HepG2 (cell line): Measurements from ENCODE around the gene C1orf159. TPM values are rescaled to one million over a fixed set of nuclear protein-coding genes. Genes with fewer than 3 reads are reported as not detected.

Source experiments
- ATAC-seq: fragments of 200-7000 bp; cut with Tn5 transposase; 3 replicates; pipeline ENCODE4 v1.9.1; 2020; ENCODE audit warnings: mild to moderate bottlenecking, moderate library complexity
- BruUV-seq: library from RNA; stranded (reverse); fragments of 400-500 nt; replicated peaks from 2 replicates; lab custom pipeline; 2021; lab: Mats Ljungman, UMichigan
- CTCF ChIA-PET: fragments of 300-600 bp; formaldehyde crosslinking; extraction: SDS; loops from one replicate; lab custom pipeline; 2021; ENCODE audit warnings: low total read pairs, inconsistent platforms, low intra/inter-chr PET ratio; lab: Yijun Ruan, JAX
- POLR2A ChIA-PET: fragments of 350-600 bp; sonication (Branson Sonifier 250); formaldehyde crosslinking; loops from one replicate; lab custom pipeline; 2020; ENCODE audit warnings: antibody characterized with exemption, inconsistent platforms; lab: Yijun Ruan, JAX
- DNase-seq: peaks from one replicate; pipeline ENCODE4 v3.0.0-alpha.2; 2015; ENCODE audit warnings: low spot score
- FAIRE-seq: peaks from 3 replicates; lab custom pipeline; 2011; peaks lifted over from hg19 to GRCh38; lab: Jason Lieb, UNC
- H2AFZ ChIP-seq: one replicate; pipeline ENCODE4 v1.6.1; 2011; ENCODE audit warnings: low read length, inconsistent platforms
- H3K27ac ChIP-seq: fragments of 300-600 bp; 3 replicates; pipeline ENCODE4 v1.8.0; 2011; ENCODE audit warnings: mixed run types, mild to moderate bottlenecking, mixed read lengths, low read length, inconsistent platforms; ENCODE audit not compliant: insufficient read depth; ENCODE audit errors: extremely low read length
- H3K27me3 ChIP-seq, 2 experiments: fragments of 200-600 bp in 1 of 2; 2 replicates in 1 of 2; 3 replicates in 1 of 2; pipeline versions ENCODE4 v1.6.0 to v1.8.0; 2011; ENCODE audit warnings: low read length in 2 of 2, mild to moderate bottlenecking in 2 of 2, moderate library complexity in 2 of 2, inconsistent platforms in 1 of 2; ENCODE audit not compliant: insufficient read depth in 2 of 2, control insufficient read depth in 1 of 2
- H3K36me3 ChIP-seq, 2 experiments: fragments of 200-600 bp in 1 of 2; replicated peaks in 1 of 2; 2 replicates in 1 of 2; 3 replicates in 1 of 2; pipeline versions ENCODE4 v1.5.1 to v1.8.0; 2011; ENCODE audit warnings: low read length in 2 of 2, inconsistent platforms in 1 of 2; ENCODE audit not compliant: insufficient read depth in 2 of 2, control insufficient read depth in 1 of 2
- H3K4me1 ChIP-seq: 2 replicates; pipeline ENCODE4 v1.5.1; 2012; ENCODE audit warnings: low read length, inconsistent platforms; ENCODE audit not compliant: insufficient read depth
- H3K4me2 ChIP-seq: 2 replicates; pipeline ENCODE4 v1.6.0; 2011; ENCODE audit warnings: low read depth, low read length, inconsistent platforms
- H3K4me3 ChIP-seq, 3 experiments: fragments of 200-600 bp in 1 of 3; sonication (generic), shearing (Covaris generic) in 1 of 3; replicated peaks in 1 of 3; 2 replicates each; pipeline ENCODE4 v1.5.1; 2011 to 2016; ENCODE audit warnings: low read length in 3 of 3, inconsistent platforms in 2 of 3, low read depth in 2 of 3, mild to moderate bottlenecking in 2 of 3, control low read depth in 1 of 3, mixed read lengths in 1 of 3; ENCODE audit not compliant: insufficient read depth in 1 of 3
- H3K79me2 ChIP-seq: one replicate; pipeline ENCODE4 v1.6.1; 2011; ENCODE audit warnings: low read length, inconsistent platforms; ENCODE audit not compliant: insufficient read depth
- H3K9ac ChIP-seq: 2 replicates; pipeline ENCODE4 v1.6.0; 2011; ENCODE audit warnings: mild to moderate bottlenecking, low read depth, low read length, inconsistent platforms; ENCODE audit not compliant: insufficient read depth
- H3K9me3 ChIP-seq: 2 replicates; pipeline ENCODE4 v1.5.1; 2012; ENCODE audit warnings: mild to moderate bottlenecking, low read length
- H4K20me1 ChIP-seq: 2 replicates; pipeline ENCODE4 v1.6.0; 2011; ENCODE audit warnings: inconsistent platforms, mild to moderate bottlenecking, low read length, moderate library complexity; ENCODE audit not compliant: insufficient read depth
- CBX2 ChIP-seq, 2 experiments: fragments of 200-600 bp in 1 of 2; sonication (generic); formaldehyde crosslinking in 1 of 2; IDR thresholded peaks; 2 replicates each; pipeline versions ENCODE4 v1.7.0 to v1.8.1; 2018 to 2022; ENCODE audit warnings: low read depth in 2 of 2, low read length in 1 of 2, mild to moderate bottlenecking in 1 of 2, missing genetic modification reagents in 1 of 2
- EP300 ChIP-seq, 3 experiments: sonication (generic) in 1 of 3; formaldehyde crosslinking in 1 of 3; IDR thresholded peaks; 2 replicates each; pipeline versions ENCODE4 v1.5.1 to v1.6.1; 2011 to 2020; ENCODE audit warnings: low read depth in 2 of 3, low read length in 2 of 3, borderline replicate concordance in 1 of 3, improper control_type of control experiment in 1 of 3, mild to moderate bottlenecking in 1 of 3, missing genetic modification reagents in 1 of 3, moderate library complexity in 1 of 3
- FOXK2 ChIP-seq: fragments of 450-650 bp; IDR thresholded peaks from 2 replicates; pipeline ENCODE4 v1.6.1; 2016
- TEAD3 ChIP-seq: optimal IDR thresholded peaks from 2 replicates; pipeline ENCODE3; 2016; ENCODE audit warnings: borderline replicate concordance
- ZNF816 ChIP-seq: sonication (generic); formaldehyde crosslinking; IDR thresholded peaks from 2 replicates; pipeline ENCODE4 v1.8.0; 2022; ENCODE audit warnings: missing genetic modification reagents, mild to moderate bottlenecking, borderline replicate concordance
- WGBS: methylation state at CpG from one replicate; pipeline ENCODE4 v1.1.6; 2017; ENCODE audit warnings: low lambda C conversion rate; 5-methylcytosine and 5-hydroxymethylcytosine counted together
- in situ Hi-C: cut with HindIII; loops from 2 replicates; pipeline ENCODE4 v1.10.0; 2017; ENCODE audit warnings: low pct_unique_long_range_greater_than_20kb; ENCODE audit not compliant: extremely low pct_ligation_motif_present
- intact Hi-C: fragments of 100-400 bp; cut with micrococcal nuclease; formaldehyde crosslinking; loops from one replicate; pipeline ENCODE4 v1.10.0; 2022; ENCODE audit not compliant: unreplicated experiment
- polyA plus RNA-seq, 8 experiments: library from polyadenylated mRNA; depleted of rRNA in 3 of 8; stranded (reverse) in 7 of 8; unstranded in 1 of 8; fragments of >200 nt; fragmentation: Illumina TruSeq in 4 of 8; extraction: Trizol in 4 of 8; gene quantifications; 2 replicates each; pipeline versions ENCODE4 v1.2.1 to v1.2.3, GENCODE V29; 2011 to 2016; ENCODE audit warnings: low read depth in 4 of 8, missing spikeins in 1 of 8, mixed read lengths in 1 of 8; ENCODE audit not compliant: insufficient read depth in 1 of 8
- total RNA-seq, 5 experiments: library from RNA; depleted of rRNA; stranded (reverse); fragments of >200 nt; fragmentation: Illumina TruSeq; extraction: Trizol; gene quantifications; 2 replicates each; pipeline ENCODE4 v1.2.3, GENCODE V29; 2016; ENCODE audit warnings: low read depth in 1 of 5
- TF ChIP-seq, protein P1 (sequence below): sonication (generic); formaldehyde crosslinking; IDR thresholded peaks from 2 replicates; pipeline ENCODE4 v1.4.0; 2020; ENCODE audit warnings: missing genetic modification reagents

The C1orf159 gene
- total and polyA plus RNA-seq, 2 of the 13 experiments (the other 11 are each of a cell fraction or from before 2014, with no cell fraction given): 3.8 to 6.7 TPM

DNA sequence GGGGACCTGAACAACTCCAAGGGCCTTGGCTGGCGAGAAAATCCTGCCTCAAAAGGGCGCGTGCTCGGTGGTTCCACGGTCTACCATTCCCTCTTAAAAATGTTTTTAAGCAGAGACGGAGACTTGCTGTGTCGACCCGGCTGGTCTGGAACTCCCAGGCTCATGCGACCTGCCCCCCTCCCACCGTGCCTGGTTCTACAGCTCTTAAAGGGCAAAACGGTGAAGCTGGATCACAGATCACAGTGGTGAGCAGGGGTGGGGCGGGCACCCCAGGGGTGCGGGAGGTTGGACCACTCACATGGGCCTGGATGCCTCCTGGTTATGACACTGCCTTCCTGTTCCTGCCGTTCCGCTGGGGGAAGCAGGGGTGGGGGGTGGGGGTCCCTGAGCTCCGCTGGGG, 4.2 kb upstream of the C1orf159 start:
- no peak for ATAC-seq
- ChIA-PET CTCF (no interaction called here), POLR2A (no interaction called here)
- WGBS: 47% methylated on average over 12 of the region's 16 CpGs
- Histone ChIP-seq H3K36me3 (no peaks in the 10 kb centered on the region), H3K79me2 (no peaks in the 10 kb centered on the region), H2AFZ (no peak overlapping the region), H3K4me1 (peaks cover 55% of the 10 kb centered on the region), H4K20me1 (no peaks in the 10 kb centered on the region), H3K27me3 (peaks cover 7 to 37% of the 10 kb centered on the region in 2 experiments; a peak in 4 of 5 replicates), H3K4me3 (no peak overlapping the region), H3K9ac (no peak overlapping the region), H3K9me3 (no peaks in the 10 kb centered on the region), H3K4me2 (no peak overlapping the region), H3K27ac (no peak overlapping the region)
- in situ Hi-C loops: no loop called here
- TF ChIP-seq ZNF816 (CRISPR knock-in tag) (no peak), EP300 (IDR thresholded peaks at IDR 0.05; ENCODE audit: low read depth in 2 of 2, low read length in 2 of 2) (no peak), EP300 (CRISPR knock-in tag; IDR thresholded peaks at IDR 0.05; ENCODE audit: borderline replicate concordance) (no peak), FOXK2 (no peak)
- TF ChIP-seq, protein P1, sequence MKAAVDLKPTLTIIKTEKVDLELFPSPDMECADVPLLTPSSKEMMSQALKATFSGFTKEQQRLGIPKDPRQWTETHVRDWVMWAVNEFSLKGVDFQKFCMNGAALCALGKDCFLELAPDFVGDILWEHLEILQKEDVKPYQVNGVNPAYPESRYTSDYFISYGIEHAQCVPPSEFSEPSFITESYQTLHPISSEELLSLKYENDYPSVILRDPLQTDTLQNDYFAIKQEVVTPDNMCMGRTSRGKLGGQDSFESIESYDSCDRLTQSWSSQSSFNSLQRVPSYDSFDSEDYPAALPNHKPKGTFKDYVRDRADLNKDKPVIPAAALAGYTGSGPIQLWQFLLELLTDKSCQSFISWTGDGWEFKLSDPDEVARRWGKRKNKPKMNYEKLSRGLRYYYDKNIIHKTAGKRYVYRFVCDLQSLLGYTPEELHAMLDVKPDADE: no peak
- no peak for DNase-seq
- no peak for FAIRE-seq
- intact Hi-C loops: loop anchor here (5.0 kb wide), 3 partner anchors 112 to 172 kb away; partner anchors contain the start of genes B3GALT6 and SDF4
- BruUV-seq: no TSS peak

DNA sequence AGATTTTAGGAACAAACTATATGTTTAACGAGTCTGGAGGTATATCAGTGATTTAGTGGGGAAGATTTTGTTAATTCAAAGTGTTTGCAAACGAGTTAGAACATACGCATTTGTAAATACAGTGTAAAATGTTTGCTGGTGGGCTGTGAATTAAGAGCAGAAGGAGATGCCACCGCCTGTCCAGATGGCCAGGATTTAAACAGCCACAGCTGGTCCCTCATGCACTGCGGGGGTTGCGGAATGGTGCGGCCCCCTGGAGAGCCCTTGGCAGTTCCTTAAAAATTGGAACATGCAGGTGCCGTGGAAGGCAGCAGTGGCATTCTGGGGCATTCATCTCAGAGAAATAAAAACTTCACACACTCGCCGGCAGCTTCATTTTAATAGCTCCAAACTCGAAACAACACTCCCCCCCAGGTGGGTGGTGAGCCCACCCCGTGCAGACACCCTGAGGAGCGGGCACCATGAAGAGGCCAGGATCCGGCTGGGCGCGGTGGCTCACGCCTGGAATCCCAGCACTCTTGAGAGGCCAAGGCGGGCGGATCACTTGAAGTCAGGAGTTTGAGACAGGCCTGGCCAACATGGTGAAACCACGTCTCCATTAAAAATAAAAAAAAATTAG, 3.5 kb upstream of the C1orf159 start:
- TF ChIP-seq CBX2 (IDR thresholded peaks at IDR 0.05; ENCODE audit: low read depth, low read length) (0 out of 2 replicates have a peak, but pooled peaks have one; percentile 45), CBX2 (CRISPR knock-in tag; IDR thresholded peaks at IDR 0.05; ENCODE audit: low read depth) (no peak), TEAD3 (CRISPR knock-in tag) (no peak)
- no peaks in the 10 kb centered on the region for H3K9me3 ChIP-seq
- peaks cover 6% of the 10 kb centered on the region for H3K79me2 ChIP-seq
- no peak for DNase-seq
- peaks cover 7 to 37% of the 10 kb centered on the region in 2 experiments; a peak in 4 of 5 replicates for H3K27me3 ChIP-seq
- in situ Hi-C loops: no loop called here
- no peaks in the 10 kb centered on the region for H4K20me1 ChIP-seq
- no peak overlapping the region for H3K9ac ChIP-seq
- no peak overlapping the region for H2AFZ ChIP-seq
- ChIA-PET POLR2A (no interaction called here), CTCF (no interaction called here)
- FAIRE-seq: no peak
- H3K36me3 ChIP-seq: no peaks in the 10 kb centered on the region
- intact Hi-C loops: no loop called here
- H3K4me3 ChIP-seq: no peak overlapping the region
- H3K4me1 ChIP-seq: peaks cover 56% of the 10 kb centered on the region
- ATAC-seq: no peak
- WGBS: 64% methylated on average over 11 of the region's 20 CpGs
- no peak overlapping the region for H3K4me2 ChIP-seq
- no peak overlapping the region for H3K27ac ChIP-seq
- BruUV-seq: no TSS peak
